Measurements from ENCODE around the gene PXT1.
"Not testable (repeated sequence)": the region's sequence is repeated elsewhere in the genome, so short reads cannot be mapped to it uniquely, and the experiment has no call there.

Gene PXT1

GRCh38 chr6:36414481-36414880, 28.2 kb downstream of the PXT1 start:
- Histone ChIP-seq H3K4me3 (ENCODE audit: low read length in 2 of 2) (no peak overlapping the region), H2BK5ac (ENCODE audit: low read length) (no peak overlapping the region), H3K27ac (replicated peaks; ENCODE audit: low read length) (no peak overlapping the region), H3K4me1 (ENCODE audit: control insufficient read depth in 2 of 2, insufficient read depth in 1 of 2, low read depth in 1 of 2, low read length in 2 of 2) (no peaks in the 10 kb centered on the region), H4K91ac (ENCODE audit: low read depth, low read length, poor library complexity) (no peak overlapping the region), H2AFZ (ENCODE audit: low read length) (no peak overlapping the region), H3K23ac (ENCODE audit: low read depth, low read length, poor library complexity) (no peak overlapping the region), H3K18ac (ENCODE audit: low read length) (no peak overlapping the region), H2AK5ac (ENCODE audit: low read depth, low read length) (no peak overlapping the region), H2BK15ac (ENCODE audit: low read length) (no peak overlapping the region), H3K9ac (ENCODE audit: low read depth, low read length, poor library complexity) (no peak overlapping the region), H3K14ac (ENCODE audit: low read length) (no peak overlapping the region), H2BK12ac (ENCODE audit: low read length) (no peak overlapping the region), H3K27me3 (ENCODE audit: control insufficient read depth in 3 of 3, insufficient read depth in 3 of 3, low read depth in 1 of 3, low read length in 3 of 3) (no peaks in the 10 kb centered on the region), H3K9me3 (replicated peaks in 1 of 2; ENCODE audit: control insufficient read depth in 2 of 2, insufficient read depth in 1 of 2, low read depth in 1 of 2, low read length in 2 of 2) (no peaks in the 10 kb centered on the region), H2BK120ac (ENCODE audit: low read depth, low read length) (no peak overlapping the region), H3K4me2 (ENCODE audit: insufficient read depth, low read length, poor library complexity, severe bottlenecking) (no peak overlapping the region), H3K36me3 (replicated peaks in 1 of 2; ENCODE audit: control insufficient read depth in 2 of 2, insufficient read depth in 2 of 2, low read length in 2 of 2) (no peaks in the 10 kb centered on the region), H3K4ac (ENCODE audit: low read length) (no peak overlapping the region), H4K8ac (ENCODE audit: low read depth, low read length) (no peak overlapping the region), H3K79me1 (ENCODE audit: low read depth, low read length) (no peaks in the 10 kb centered on the region)
- no peak for DNase-seq (ENCODE audit: low spot score)
- no CpG with 5 or more reads among the region's 1 CpG for WGBS, 2 donors (ENCODE audit: extremely low coverage in 2 of 2, insufficient read length in 2 of 2, insufficient replicate concordance in 1 of 2)

GRCh38 chr6:36413489-36414480, 28.9 kb downstream of the PXT1 start:
- Histone ChIP-seq H3K18ac (ENCODE audit: low read length) (no peak overlapping the region), H3K27me3 (ENCODE audit: control insufficient read depth in 3 of 3, insufficient read depth in 3 of 3, low read depth in 1 of 3, low read length in 3 of 3) (no peaks in the 10 kb centered on the region), H2BK12ac (ENCODE audit: low read length) (no peak overlapping the region), H3K4ac (ENCODE audit: low read length) (no peak overlapping the region), H3K14ac (ENCODE audit: low read length) (no peak overlapping the region), H2BK5ac (ENCODE audit: low read length) (no peak overlapping the region), H4K91ac (ENCODE audit: low read depth, low read length, poor library complexity) (no peak overlapping the region), H3K4me1 (ENCODE audit: control insufficient read depth in 2 of 2, insufficient read depth in 1 of 2, low read depth in 1 of 2, low read length in 2 of 2) (no peaks in the 10 kb centered on the region), H3K23ac (ENCODE audit: low read depth, low read length, poor library complexity) (no peak overlapping the region), H2BK120ac (ENCODE audit: low read depth, low read length) (no peak overlapping the region), H3K27ac (replicated peaks; ENCODE audit: low read length) (no peak overlapping the region), H2AFZ (ENCODE audit: low read length) (no peak overlapping the region), H3K9me3 (replicated peaks in 1 of 2; ENCODE audit: control insufficient read depth in 2 of 2, insufficient read depth in 1 of 2, low read depth in 1 of 2, low read length in 2 of 2) (no peaks in the 10 kb centered on the region), H3K4me3 (ENCODE audit: low read length in 2 of 2) (no peak overlapping the region), H2BK15ac (ENCODE audit: low read length) (no peak overlapping the region), H2AK5ac (ENCODE audit: low read depth, low read length) (no peak overlapping the region), H3K36me3 (replicated peaks in 1 of 2; ENCODE audit: control insufficient read depth in 2 of 2, insufficient read depth in 2 of 2, low read length in 2 of 2) (no peaks in the 10 kb centered on the region), H3K9ac (ENCODE audit: low read depth, low read length, poor library complexity) (no peak overlapping the region), H3K4me2 (ENCODE audit: insufficient read depth, low read length, poor library complexity, severe bottlenecking) (no peak overlapping the region), H3K79me1 (ENCODE audit: low read depth, low read length) (no peaks in the 10 kb centered on the region), H4K8ac (ENCODE audit: low read depth, low read length) (no peak overlapping the region)
- no peak for DNase-seq (ENCODE audit: low spot score)
- WGBS, 2 donors (ENCODE audit: extremely low coverage in 2 of 2, insufficient read length in 2 of 2, insufficient replicate concordance in 1 of 2): no CpG with 5 or more reads among the region's 4 CpGs

- H3K79me1 ChIP-seq (ENCODE audit: low read depth, low read length); H3K18ac ChIP-seq (ENCODE audit: low read length); H4K91ac ChIP-seq (ENCODE audit: low read depth, low read length, poor library complexity); H3K9me3 ChIP-seq (replicated peaks in 1 of 2; ENCODE audit: control insufficient read depth in 2 of 2, insufficient read depth in 1 of 2, low read depth in 1 of 2, low read length in 2 of 2); H3K27ac ChIP-seq (replicated peaks; ENCODE audit: low read length); H3K36me3 ChIP-seq (replicated peaks in 1 of 2; ENCODE audit: control insufficient read depth in 2 of 2, insufficient read depth in 2 of 2, low read length in 2 of 2); H3K4me2 ChIP-seq (ENCODE audit: insufficient read depth, low read length, poor library complexity, severe bottlenecking); H3K14ac ChIP-seq (ENCODE audit: low read length); H3K23ac ChIP-seq (ENCODE audit: low read depth, low read length, poor library complexity); H2AFZ ChIP-seq (ENCODE audit: low read length); H2BK12ac ChIP-seq (ENCODE audit: low read length); H3K9ac ChIP-seq (ENCODE audit: low read depth, low read length, poor library complexity); DNase-seq (ENCODE audit: low spot score); H2AK5ac ChIP-seq (ENCODE audit: low read depth, low read length); H3K27me3 ChIP-seq (ENCODE audit: control insufficient read depth in 3 of 3, insufficient read depth in 3 of 3, low read depth in 1 of 3, low read length in 3 of 3); H2BK120ac ChIP-seq (ENCODE audit: low read depth, low read length); H3K4ac ChIP-seq (ENCODE audit: low read length); H3K4me1 ChIP-seq (ENCODE audit: control insufficient read depth in 2 of 2, insufficient read depth in 1 of 2, low read depth in 1 of 2, low read length in 2 of 2); H2BK15ac ChIP-seq (ENCODE audit: low read length); H3K4me3 ChIP-seq (ENCODE audit: low read length in 2 of 2); H2BK5ac ChIP-seq (ENCODE audit: low read length); H4K8ac ChIP-seq (ENCODE audit: low read depth, low read length): not testable (repeated sequence)
- no CpG with 5 or more reads among the region's 5 CpGs for WGBS, 2 donors (ENCODE audit: extremely low coverage in 2 of 2, insufficient read length in 2 of 2, insufficient replicate concordance in 1 of 2)
These were observed 32.9 kb downstream of the PXT1 start for GRCh38 chr6:36409718-36410117.

GRCh38 chr6:36404164-36404563, 38.5 kb downstream of the PXT1 start:
- no peaks in the 10 kb centered on the region for H3K36me3 ChIP-seq (replicated peaks in 1 of 2; ENCODE audit: control insufficient read depth in 2 of 2, insufficient read depth in 2 of 2, low read length in 2 of 2)
- H4K91ac ChIP-seq (ENCODE audit: low read depth, low read length, poor library complexity): no peak overlapping the region
- no peaks in the 10 kb centered on the region for H3K9me3 ChIP-seq (replicated peaks in 1 of 2; ENCODE audit: control insufficient read depth in 2 of 2, insufficient read depth in 1 of 2, low read depth in 1 of 2, low read length in 2 of 2)
- peaks cover 0 to 8% (median 0%) of the 10 kb centered on the region in 3 experiments for H3K27me3 ChIP-seq (ENCODE audit: control insufficient read depth in 3 of 3, insufficient read depth in 3 of 3, low read depth in 1 of 3, low read length in 3 of 3)
- H3K4me3 ChIP-seq (ENCODE audit: low read length in 2 of 2): no peak overlapping the region
- no peak overlapping the region for H3K4ac ChIP-seq (ENCODE audit: low read length)
- no peak overlapping the region for H2AK5ac ChIP-seq (ENCODE audit: low read depth, low read length)
- DNase-seq (ENCODE audit: low spot score): no peak
- no peak overlapping the region for H3K27ac ChIP-seq (replicated peaks; ENCODE audit: low read length)
- H4K8ac ChIP-seq (ENCODE audit: low read depth, low read length): no peak overlapping the region
- H3K4me2 ChIP-seq (ENCODE audit: insufficient read depth, low read length, poor library complexity, severe bottlenecking): no peak overlapping the region
- no peaks in the 10 kb centered on the region for H3K4me1 ChIP-seq (ENCODE audit: control insufficient read depth in 2 of 2, insufficient read depth in 1 of 2, low read depth in 1 of 2, low read length in 2 of 2)
- no peak overlapping the region for H3K23ac ChIP-seq (ENCODE audit: low read depth, low read length, poor library complexity)
- H2BK15ac ChIP-seq (ENCODE audit: low read length): no peak overlapping the region
- no peaks in the 10 kb centered on the region for H3K79me1 ChIP-seq (ENCODE audit: low read depth, low read length)
- no peak overlapping the region for H2BK5ac ChIP-seq (ENCODE audit: low read length)
- H3K18ac ChIP-seq (ENCODE audit: low read length): no peak overlapping the region
- no peak overlapping the region for H2BK12ac ChIP-seq (ENCODE audit: low read length)
- no CpG with 5 or more reads among the region's 4 CpGs for WGBS, 2 donors (ENCODE audit: extremely low coverage in 2 of 2, insufficient read length in 2 of 2, insufficient replicate concordance in 1 of 2)
- H3K9ac ChIP-seq (ENCODE audit: low read depth, low read length, poor library complexity): no peak overlapping the region
- no peak overlapping the region for H2AFZ ChIP-seq (ENCODE audit: low read length)
- no peak overlapping the region for H3K14ac ChIP-seq (ENCODE audit: low read length)
- H2BK120ac ChIP-seq (ENCODE audit: low read depth, low read length): no peak overlapping the region
